ENCODE data around the gene PPP1R11.

DNA sequence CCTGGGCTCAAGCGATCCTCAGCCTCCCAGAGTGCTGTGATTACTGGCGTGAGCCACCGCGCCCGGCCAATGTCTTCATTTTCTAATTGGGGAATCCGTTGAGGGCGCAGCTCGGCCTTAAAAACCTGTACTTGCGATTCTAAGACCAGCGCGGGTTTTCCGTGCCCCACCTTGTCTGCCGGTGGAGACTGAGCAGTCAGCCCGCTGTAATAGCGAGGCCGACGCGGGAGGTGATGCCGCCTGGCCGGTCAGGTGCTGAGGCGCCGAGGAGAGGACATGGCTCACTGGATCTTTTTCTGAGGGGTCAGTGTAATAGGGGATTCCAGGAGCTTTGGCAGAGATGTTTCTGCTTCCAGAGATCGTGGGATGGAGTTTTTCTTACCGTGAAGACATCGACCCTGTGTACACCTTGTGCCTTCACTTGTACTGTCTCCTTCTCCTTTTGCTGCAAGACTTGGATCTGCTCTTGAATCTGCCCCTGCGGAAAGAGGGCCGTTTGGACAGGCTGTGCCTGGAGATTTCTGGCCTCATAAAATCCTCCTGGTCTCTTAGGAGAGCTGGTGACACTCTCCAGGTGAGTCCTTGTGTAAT is 44.4 kb downstream of the PPP1R11 start:
- TF ChIP-seq, protein P1, sequence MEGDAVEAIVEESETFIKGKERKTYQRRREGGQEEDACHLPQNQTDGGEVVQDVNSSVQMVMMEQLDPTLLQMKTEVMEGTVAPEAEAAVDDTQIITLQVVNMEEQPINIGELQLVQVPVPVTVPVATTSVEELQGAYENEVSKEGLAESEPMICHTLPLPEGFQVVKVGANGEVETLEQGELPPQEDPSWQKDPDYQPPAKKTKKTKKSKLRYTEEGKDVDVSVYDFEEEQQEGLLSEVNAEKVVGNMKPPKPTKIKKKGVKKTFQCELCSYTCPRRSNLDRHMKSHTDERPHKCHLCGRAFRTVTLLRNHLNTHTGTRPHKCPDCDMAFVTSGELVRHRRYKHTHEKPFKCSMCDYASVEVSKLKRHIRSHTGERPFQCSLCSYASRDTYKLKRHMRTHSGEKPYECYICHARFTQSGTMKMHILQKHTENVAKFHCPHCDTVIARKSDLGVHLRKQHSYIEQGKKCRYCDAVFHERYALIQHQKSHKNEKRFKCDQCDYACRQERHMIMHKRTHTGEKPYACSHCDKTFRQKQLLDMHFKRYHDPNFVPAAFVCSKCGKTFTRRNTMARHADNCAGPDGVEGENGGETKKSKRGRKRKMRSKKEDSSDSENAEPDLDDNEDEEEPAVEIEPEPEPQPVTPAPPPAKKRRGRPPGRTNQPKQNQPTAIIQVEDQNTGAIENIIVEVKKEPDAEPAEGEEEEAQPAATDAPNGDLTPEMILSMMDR (IDR thresholded peaks at IDR 0.05): no peak
- TF ChIP-seq ZFX (IDR thresholded peaks at IDR 0.05; ENCODE audit: borderline replicate concordance): no peak
